Liver (tissue), 3 donors: ENCODE results near the gene ZNF423.

Source experiments
- EGR1 ChIP-seq, 2 donors: IDR thresholded peaks; 2 replicates each; pipeline ENCODE4 v1.6.1; 2016 to 2018; ENCODE audit warnings: antibody characterized with exemption in 2 of 2, low read depth in 2 of 2
- GABPA ChIP-seq, 2 donors: IDR thresholded peaks in 1 of 2; conservative IDR thresholded peaks in 1 of 2; 2 replicates each; pipeline ENCODE4 v1.6.1; 2016; ENCODE audit warnings: antibody characterized with exemption in 2 of 2, mild to moderate bottlenecking in 1 of 2, moderate library complexity in 1 of 2
- HNF4A ChIP-seq, 2 donors: conservative IDR thresholded peaks; 2 replicates each; pipeline ENCODE4 v1.6.1; 2016; ENCODE audit warnings: antibody characterized with exemption in 2 of 2, mild to moderate bottlenecking in 2 of 2
- JUND ChIP-seq, 2 donors: IDR thresholded peaks; 2 replicates each; pipeline ENCODE4 v1.6.1; 2016; ENCODE audit warnings: antibody characterized with exemption in 2 of 2
- REST ChIP-seq: IDR thresholded peaks from 2 replicates; pipeline ENCODE4 v1.6.1; 2016; ENCODE audit warnings: antibody characterized with exemption, mild to moderate bottlenecking
- RXRA ChIP-seq, 2 donors: IDR thresholded peaks; 2 replicates each; pipeline ENCODE4 v1.6.1; 2017 to 2018; ENCODE audit warnings: antibody characterized with exemption in 2 of 2, mild to moderate bottlenecking in 1 of 2
- SP1 ChIP-seq: IDR thresholded peaks from 2 replicates; pipeline ENCODE4 v1.6.1; 2018; ENCODE audit warnings: antibody characterized with exemption, mild to moderate bottlenecking
- ZBTB33 ChIP-seq: IDR thresholded peaks from 2 replicates; pipeline ENCODE4 v1.6.1; 2016; ENCODE audit warnings: antibody characterized with exemption
- TF ChIP-seq, protein P1 (sequence below): fragments of 150-350 bp; IDR thresholded peaks from 2 replicates; pipeline ENCODE4 v1.5.1; 2017; ENCODE audit warnings: improper control_type of control experiment, low read depth, low read length; ENCODE audit not compliant: missing input control
- TF ChIP-seq, protein P2 (sequence below): IDR thresholded peaks from 2 replicates; pipeline ENCODE4 v1.6.1; 2016; ENCODE audit warnings: antibody characterized with exemption
- donor health status: healthy.
- donor health status: healthy.

GRCh38 chr16:49698453-49698815, 157.5 kb downstream of the ZNF423 start:
- TF ChIP-seq, protein P1, sequence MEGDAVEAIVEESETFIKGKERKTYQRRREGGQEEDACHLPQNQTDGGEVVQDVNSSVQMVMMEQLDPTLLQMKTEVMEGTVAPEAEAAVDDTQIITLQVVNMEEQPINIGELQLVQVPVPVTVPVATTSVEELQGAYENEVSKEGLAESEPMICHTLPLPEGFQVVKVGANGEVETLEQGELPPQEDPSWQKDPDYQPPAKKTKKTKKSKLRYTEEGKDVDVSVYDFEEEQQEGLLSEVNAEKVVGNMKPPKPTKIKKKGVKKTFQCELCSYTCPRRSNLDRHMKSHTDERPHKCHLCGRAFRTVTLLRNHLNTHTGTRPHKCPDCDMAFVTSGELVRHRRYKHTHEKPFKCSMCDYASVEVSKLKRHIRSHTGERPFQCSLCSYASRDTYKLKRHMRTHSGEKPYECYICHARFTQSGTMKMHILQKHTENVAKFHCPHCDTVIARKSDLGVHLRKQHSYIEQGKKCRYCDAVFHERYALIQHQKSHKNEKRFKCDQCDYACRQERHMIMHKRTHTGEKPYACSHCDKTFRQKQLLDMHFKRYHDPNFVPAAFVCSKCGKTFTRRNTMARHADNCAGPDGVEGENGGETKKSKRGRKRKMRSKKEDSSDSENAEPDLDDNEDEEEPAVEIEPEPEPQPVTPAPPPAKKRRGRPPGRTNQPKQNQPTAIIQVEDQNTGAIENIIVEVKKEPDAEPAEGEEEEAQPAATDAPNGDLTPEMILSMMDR = no peak
- no peak for TF ChIP-seq JUND (IDR thresholded peaks at IDR 0.05)
- no peak for TF ChIP-seq HNF4A (conservative IDR thresholded peaks at IDR 0.05)
- no peak for TF ChIP-seq REST
- TF ChIP-seq EGR1 (IDR thresholded peaks at IDR 0.05; ENCODE audit: low read depth in 2 of 2) = no peak
- TF ChIP-seq ZBTB33 = no peak
- TF ChIP-seq SP1 = no peak
- TF ChIP-seq RXRA (IDR thresholded peaks at IDR 0.05) = no peak
- TF ChIP-seq GABPA (IDR thresholded peaks at IDR 0.05 in 1 of 2, conservative IDR thresholded peaks at IDR 0.05 in 1 of 2) = no peak
- TF ChIP-seq, protein P2, sequence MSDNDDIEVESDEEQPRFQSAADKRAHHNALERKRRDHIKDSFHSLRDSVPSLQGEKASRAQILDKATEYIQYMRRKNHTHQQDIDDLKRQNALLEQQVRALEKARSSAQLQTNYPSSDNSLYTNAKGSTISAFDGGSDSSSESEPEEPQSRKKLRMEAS = no peak
